Caco-2 (cell line): ENCODE data around the gene LRRK1. TPM values are rescaled to one million over a fixed set of nuclear protein-coding genes. Genes with fewer than 3 reads are reported as not detected.

Experiments
- BruUV-seq: library from RNA; stranded (reverse); fragments of 400-500 nt; replicated peaks from 2 replicates; lab custom pipeline; 2021; lab: Mats Ljungman, UMichigan
- CTCF ChIA-PET: fragments of 300-600 bp; sonication (Branson Sonifier 250); formaldehyde crosslinking; loops from one replicate; lab custom pipeline; 2022; ENCODE audit warnings: antibody characterized with exemption; lab: Charles Lee
- POLR2A ChIA-PET: fragments of 300-600 bp; sonication (Branson Sonifier 250); formaldehyde crosslinking; loops from one replicate; lab custom pipeline; 2022; ENCODE audit warnings: antibody characterized with exemption; lab: Charles Lee
- DNase-seq, 2 experiments: peaks; one replicate each; pipeline versions ENCODE4 v3.0.0 to v3.0.0-alpha.2; 2020 to 2022
- H3K27me3 ChIP-seq: replicated peaks from 2 replicates; pipeline ENCODE4 v1.6.0; 2011; ENCODE audit warnings: low read length; ENCODE audit not compliant: control insufficient read depth, insufficient read depth
- H3K36me3 ChIP-seq: 2 replicates; pipeline ENCODE4 v1.5.1; 2011; ENCODE audit warnings: low read length; ENCODE audit not compliant: control insufficient read depth, insufficient read depth
- H3K4me1 ChIP-seq: fragments of 250-450 bp; sonication (Bioruptor Pico); 2 replicates; pipeline ENCODE4 v1.5.1; 2020; ENCODE audit warnings: mild to moderate bottlenecking
- H3K4me3 ChIP-seq: 2 replicates; pipeline ENCODE4 v1.5.1; 2011; ENCODE audit warnings: low read depth, mild to moderate bottlenecking, control low read depth, low read length
- H3K9me3 ChIP-seq: fragments of 250-450 bp; sonication (Bioruptor Pico); 2 replicates; pipeline ENCODE4 v1.5.1; 2020; ENCODE audit warnings: mild to moderate bottlenecking, moderate library complexity
- H3K27ac Mint-ChIP-seq: one replicate; pipeline ENCODE4 v1.8.0; 2022; ENCODE audit warnings: mixed read lengths; ENCODE audit not compliant: unreplicated experiment
- H3K27me3 Mint-ChIP-seq: one replicate; pipeline ENCODE4 v1.8.0; 2022; ENCODE audit warnings: mixed read lengths; ENCODE audit not compliant: insufficient read depth, unreplicated experiment
- H3K36me3 Mint-ChIP-seq: one replicate; pipeline ENCODE4 v1.8.0; 2022; ENCODE audit warnings: mild to moderate bottlenecking, mixed read lengths; ENCODE audit not compliant: insufficient read depth, unreplicated experiment
- H3K4me1 Mint-ChIP-seq: one replicate; pipeline ENCODE4 v1.8.0; 2022; ENCODE audit warnings: low read depth, mixed read lengths; ENCODE audit not compliant: unreplicated experiment
- H3K4me3 Mint-ChIP-seq: one replicate; pipeline ENCODE4 v1.8.0; 2022; ENCODE audit warnings: mild to moderate bottlenecking, moderate library complexity, mixed read lengths; ENCODE audit not compliant: unreplicated experiment
- H3K9me3 Mint-ChIP-seq: one replicate; pipeline ENCODE4 v1.8.0; 2022; ENCODE audit warnings: mixed read lengths; ENCODE audit not compliant: unreplicated experiment
- CTCF ChIP-seq, 2 experiments: fragments of 200-600 bp in 1 of 2; IDR thresholded peaks; 1 replicate in 1 of 2; 2 replicates in 1 of 2; pipeline versions ENCODE4 v1.5.1 to v1.8.0; 2011 to 2022; ENCODE audit warnings: antibody characterized with exemption in 1 of 2, control low read depth in 1 of 2, inconsistent platforms in 1 of 2, low read depth in 1 of 2, low read length in 1 of 2, mild to moderate bottlenecking in 1 of 2, moderate library complexity in 1 of 2; ENCODE audit not compliant: insufficient read depth in 1 of 2, severe bottlenecking in 1 of 2, unreplicated experiment in 1 of 2
- intact Hi-C: fragments of 100-400 bp; cut with micrococcal nuclease; formaldehyde crosslinking; loops from one replicate; pipeline ENCODE4 v1.10.0; 2022; ENCODE audit not compliant: unreplicated experiment
- total RNA-seq: library from RNA; stranded (reverse); gene quantifications from 2 replicates; pipeline ENCODE4 v1.2.3, GENCODE V29; 2022

Gene LRRK1
- total RNA-seq, 1 experiment from 2014 or later, result 12.0 TPM

- Histone ChIP-seq H3K4me1 (no peaks in the 10 kb centered on the region), H3K9me3 (peaks cover 9% of the 10 kb centered on the region; the same call in 1 of the 2 replicates), H3K4me3 (no peak overlapping the region), H3K36me3 (no peaks in the 10 kb centered on the region), H3K27me3 (no peaks in the 10 kb centered on the region)
- no peak for DNase-seq
- Mint-ChIP-seq H3K4me1 (no peaks in the 10 kb centered on the region), H3K4me3 (no peak overlapping the region), H3K27me3 (no peaks in the 10 kb centered on the region), H3K27ac (no peak overlapping the region), H3K36me3 (no peaks in the 10 kb centered on the region), H3K9me3 (peaks cover 25% of the 10 kb centered on the region)
- CTCF ChIA-PET, result no interaction called here
- TF ChIP-seq CTCF (IDR thresholded peaks at IDR 0.05; ENCODE audit: insufficient read depth in 1 of 2, low read depth in 1 of 2, low read length in 1 of 2, severe bottlenecking in 1 of 2, unreplicated experiment in 1 of 2), result no peak
- intact Hi-C loops, result no loop called here
- BruUV-seq, result no TSS peak
- POLR2A ChIA-PET, result no interaction called here
Measured at GRCh38 chr15:101036189-101036588, 117.0 kb downstream of the LRRK1 start.

GRCh38 chr15:101037090-101037830 lies 118.1 kb downstream of the LRRK1 start:
- Mint-ChIP-seq H3K27ac (no peak overlapping the region), H3K27me3 (no peaks in the 10 kb centered on the region), H3K36me3 (no peaks in the 10 kb centered on the region), H3K4me1 (no peaks in the 10 kb centered on the region), H3K9me3 (peaks cover 25% of the 10 kb centered on the region), H3K4me3 (no peak overlapping the region)
- intact Hi-C loops, result no loop called here
- CTCF ChIA-PET, result no interaction called here
- Histone ChIP-seq H3K9me3 (peaks cover 9% of the 10 kb centered on the region; the same call in 1 of the 2 replicates), H3K27me3 (no peaks in the 10 kb centered on the region), H3K4me1 (no peaks in the 10 kb centered on the region), H3K4me3 (no peak overlapping the region), H3K36me3 (no peaks in the 10 kb centered on the region)
- TF ChIP-seq CTCF (IDR thresholded peaks at IDR 0.05; ENCODE audit: insufficient read depth in 1 of 2, low read depth in 1 of 2, low read length in 1 of 2, severe bottlenecking in 1 of 2, unreplicated experiment in 1 of 2), result no peak
- no TSS peak for BruUV-seq
- POLR2A ChIA-PET, result no interaction called here
- DNase-seq, result no peak

- no peaks in the 10 kb centered on the region for H3K4me1 ChIP-seq
- BruUV-seq, result no TSS peak
- Mint-ChIP-seq H3K4me3 (no peak overlapping the region), H3K9me3 (peaks cover 25% of the 10 kb centered on the region), H3K36me3 (no peaks in the 10 kb centered on the region), H3K27ac (no peak overlapping the region), H3K27me3 (no peaks in the 10 kb centered on the region), H3K4me1 (no peaks in the 10 kb centered on the region)
- intact Hi-C loops, result no loop called here
- no peaks in the 10 kb centered on the region for H3K27me3 ChIP-seq
- H3K4me3 ChIP-seq, result no peak overlapping the region
- peaks cover 9% of the 10 kb centered on the region; the same call in 1 of the 2 replicates for H3K9me3 ChIP-seq
- TF ChIP-seq CTCF (IDR thresholded peaks at IDR 0.05; ENCODE audit: insufficient read depth in 1 of 2, low read depth in 1 of 2, low read length in 1 of 2, severe bottlenecking in 1 of 2, unreplicated experiment in 1 of 2), result no peak
- CTCF ChIA-PET, result no interaction called here
- DNase-seq, result no peak
- no peaks in the 10 kb centered on the region for H3K36me3 ChIP-seq
- POLR2A ChIA-PET, result no interaction called here
Measured at GRCh38 chr15:101038327-101039003, 119.3 kb downstream of the LRRK1 start.
